ENCODE results near the gene CDH13.

CDH13 gene

GRCh38 chr16:82754716-82755513 lies 128.1 kb downstream of the CDH13 start:
- Histone ChIP-seq H4K20me1 (ENCODE audit: control insufficient read depth, insufficient read depth, low read depth, low read length) (no peaks in the 10 kb centered on the region), H3K27ac (ENCODE audit: low read depth, low read length) (no peak overlapping the region), H3K27me3 (ENCODE audit: control insufficient read depth, low read length) (no peaks in the 10 kb centered on the region), H3K9me2 (replicated peaks; ENCODE audit: control insufficient read depth, low read length) (no peaks in the 10 kb centered on the region), H3K4me2 (ENCODE audit: low read length) (no peak overlapping the region), H3K36me3 (ENCODE audit: control insufficient read depth, low read length) (no peaks in the 10 kb centered on the region), H3K79me2 (ENCODE audit: control insufficient read depth, low read length) (no peaks in the 10 kb centered on the region), H3K4me1 (ENCODE audit: control insufficient read depth, low read length) (no peaks in the 10 kb centered on the region), H3F3A (ENCODE audit: control insufficient read depth, insufficient read depth) (no peaks in the 10 kb centered on the region), H3K9me3 (ENCODE audit: control insufficient read depth, insufficient read depth, low read length) (no peaks in the 10 kb centered on the region), H3K4me3 (ENCODE audit: low read length) (no peak overlapping the region)
- no peak for TF ChIP-seq CTCF (IDR thresholded peaks at IDR 0.05; ENCODE audit: low read depth, low read length, poor library complexity, severe bottlenecking)
- TF ChIP-seq EZH2phosphoT487 (IDR thresholded peaks at IDR 0.05; ENCODE audit: borderline replicate concordance, low read length) = no peak

GRCh38 chr16:82755570-82756282 lies 129.0 kb downstream of the CDH13 start:
- H3K36me3 ChIP-seq (ENCODE audit: control insufficient read depth, low read length) = no peaks in the 10 kb centered on the region
- H3K27me3 ChIP-seq (ENCODE audit: control insufficient read depth, low read length) = no peaks in the 10 kb centered on the region
- no peak for TF ChIP-seq EZH2phosphoT487 (IDR thresholded peaks at IDR 0.05; ENCODE audit: borderline replicate concordance, low read length)
- TF ChIP-seq CTCF (IDR thresholded peaks at IDR 0.05; ENCODE audit: low read depth, low read length, poor library complexity, severe bottlenecking) = no peak
- H3F3A ChIP-seq (ENCODE audit: control insufficient read depth, insufficient read depth) = no peaks in the 10 kb centered on the region
- no peaks in the 10 kb centered on the region for H3K79me2 ChIP-seq (ENCODE audit: control insufficient read depth, low read length)
- no peaks in the 10 kb centered on the region for H3K9me3 ChIP-seq (ENCODE audit: control insufficient read depth, insufficient read depth, low read length)
- no peak overlapping the region for H3K27ac ChIP-seq (ENCODE audit: low read depth, low read length)
- H3K9me2 ChIP-seq (replicated peaks; ENCODE audit: control insufficient read depth, low read length) = no peaks in the 10 kb centered on the region
- H3K4me2 ChIP-seq (ENCODE audit: low read length) = no peak overlapping the region
- no peak overlapping the region for H3K4me3 ChIP-seq (ENCODE audit: low read length)
- no peaks in the 10 kb centered on the region for H3K4me1 ChIP-seq (ENCODE audit: control insufficient read depth, low read length)
- H4K20me1 ChIP-seq (ENCODE audit: control insufficient read depth, insufficient read depth, low read depth, low read length) = no peaks in the 10 kb centered on the region

GRCh38 chr16:82756283-82756599 lies 129.5 kb downstream of the CDH13 start:
- no peaks in the 10 kb centered on the region for H3K9me3 ChIP-seq (ENCODE audit: control insufficient read depth, insufficient read depth, low read length)
- H3F3A ChIP-seq (ENCODE audit: control insufficient read depth, insufficient read depth) = no peaks in the 10 kb centered on the region
- H3K4me2 ChIP-seq (ENCODE audit: low read length) = no peak overlapping the region
- no peak for TF ChIP-seq CTCF (IDR thresholded peaks at IDR 0.05; ENCODE audit: low read depth, low read length, poor library complexity, severe bottlenecking)
- TF ChIP-seq EZH2phosphoT487 (IDR thresholded peaks at IDR 0.05; ENCODE audit: borderline replicate concordance, low read length) = no peak
- H3K4me1 ChIP-seq (ENCODE audit: control insufficient read depth, low read length) = no peaks in the 10 kb centered on the region
- H4K20me1 ChIP-seq (ENCODE audit: control insufficient read depth, insufficient read depth, low read depth, low read length) = no peaks in the 10 kb centered on the region
- no peak overlapping the region for H3K4me3 ChIP-seq (ENCODE audit: low read length)
- H3K27ac ChIP-seq (ENCODE audit: low read depth, low read length) = no peak overlapping the region
- no peaks in the 10 kb centered on the region for H3K9me2 ChIP-seq (replicated peaks; ENCODE audit: control insufficient read depth, low read length)
- H3K36me3 ChIP-seq (ENCODE audit: control insufficient read depth, low read length) = no peaks in the 10 kb centered on the region
- no peaks in the 10 kb centered on the region for H3K27me3 ChIP-seq (ENCODE audit: control insufficient read depth, low read length)
- no peaks in the 10 kb centered on the region for H3K79me2 ChIP-seq (ENCODE audit: control insufficient read depth, low read length)

Data from DOHH2 (cell line).